ENCODE data around the gene HOXA13. TPM values are rescaled to one million over a fixed set of nuclear protein-coding genes. Genes with fewer than 3 reads are reported as not detected.

HOXA13 gene
- total and polyA plus RNA-seq, 4 donors, result not detected

GRCh38 chr7:27245124-27245797 is 45.4 kb upstream of the HOXA13 start:
- WGBS, 2 donors, result 6 to 10% methylated on average over 37 of the region's 37 CpGs
- Histone ChIP-seq H3K27me3 (ENCODE audit: control insufficient read depth in 3 of 3, insufficient read depth in 3 of 3, low read length in 2 of 3) (peaks cover 7 to 91% (median 90%) of the 10 kb centered on the region in 3 donors), H3K9me3 (ENCODE audit: control insufficient read depth in 4 of 4, insufficient read depth in 3 of 4, low read length in 3 of 4) (peaks cover 0 to 15% (median 0%) of the 10 kb centered on the region in 4 donors), H3K9ac (ENCODE audit: insufficient read depth in 1 of 2, low read length in 2 of 2) (no peak overlapping the region), H3K27ac (ENCODE audit: low read depth in 1 of 2, low read length in 1 of 2) (no peak overlapping the region), H3K4me1 (ENCODE audit: control insufficient read depth in 5 of 5, insufficient read depth in 5 of 5, low read length in 5 of 5) (peaks cover 0 to 32% (median 0%) of the 10 kb centered on the region in 5 donors), H3K36me3 (ENCODE audit: control insufficient read depth in 4 of 4, insufficient read depth in 4 of 4, low read length in 4 of 4) (no peaks in the 10 kb centered on the region), H3K4me3 (no peak overlapping the region)
- peak in 1 of 3 donors; percentile 16 for DNase-seq
- TF ChIP-seq, protein P1, sequence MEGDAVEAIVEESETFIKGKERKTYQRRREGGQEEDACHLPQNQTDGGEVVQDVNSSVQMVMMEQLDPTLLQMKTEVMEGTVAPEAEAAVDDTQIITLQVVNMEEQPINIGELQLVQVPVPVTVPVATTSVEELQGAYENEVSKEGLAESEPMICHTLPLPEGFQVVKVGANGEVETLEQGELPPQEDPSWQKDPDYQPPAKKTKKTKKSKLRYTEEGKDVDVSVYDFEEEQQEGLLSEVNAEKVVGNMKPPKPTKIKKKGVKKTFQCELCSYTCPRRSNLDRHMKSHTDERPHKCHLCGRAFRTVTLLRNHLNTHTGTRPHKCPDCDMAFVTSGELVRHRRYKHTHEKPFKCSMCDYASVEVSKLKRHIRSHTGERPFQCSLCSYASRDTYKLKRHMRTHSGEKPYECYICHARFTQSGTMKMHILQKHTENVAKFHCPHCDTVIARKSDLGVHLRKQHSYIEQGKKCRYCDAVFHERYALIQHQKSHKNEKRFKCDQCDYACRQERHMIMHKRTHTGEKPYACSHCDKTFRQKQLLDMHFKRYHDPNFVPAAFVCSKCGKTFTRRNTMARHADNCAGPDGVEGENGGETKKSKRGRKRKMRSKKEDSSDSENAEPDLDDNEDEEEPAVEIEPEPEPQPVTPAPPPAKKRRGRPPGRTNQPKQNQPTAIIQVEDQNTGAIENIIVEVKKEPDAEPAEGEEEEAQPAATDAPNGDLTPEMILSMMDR (IDR thresholded peaks at IDR 0.05; ENCODE audit: control extremely low read depth, extremely low read depth), result no peak
- ATAC-seq (ENCODE audit: insufficient read depth, low FRiP score), result no peak

- H3K4me3 ChIP-seq, result no peak overlapping the region
- peaks cover 8 to 90% (median 90%) of the 10 kb centered on the region in 3 donors for H3K27me3 ChIP-seq (ENCODE audit: control insufficient read depth in 3 of 3, insufficient read depth in 3 of 3, low read length in 2 of 3)
- no peak for DNase-seq
- no peaks in the 10 kb centered on the region for H3K36me3 ChIP-seq (ENCODE audit: control insufficient read depth in 4 of 4, insufficient read depth in 4 of 4, low read length in 4 of 4)
- no peak overlapping the region for H3K9ac ChIP-seq (ENCODE audit: insufficient read depth in 1 of 2, low read length in 2 of 2)
- peaks cover 0 to 37% (median 0%) of the 10 kb centered on the region in 5 donors for H3K4me1 ChIP-seq (ENCODE audit: control insufficient read depth in 5 of 5, insufficient read depth in 5 of 5, low read length in 5 of 5)
- no peak for ATAC-seq (ENCODE audit: insufficient read depth, low FRiP score)
- no peak overlapping the region for H3K27ac ChIP-seq (ENCODE audit: low read depth in 1 of 2, low read length in 1 of 2)
- H3K9me3 ChIP-seq (ENCODE audit: control insufficient read depth in 4 of 4, insufficient read depth in 3 of 4, low read length in 3 of 4), result peaks cover 0 to 16% (median 0%) of the 10 kb centered on the region in 4 donors
- WGBS, 2 donors, result 8 to 13% methylated on average over 18 of the region's 18 CpGs
- TF ChIP-seq, protein P1 (IDR thresholded peaks at IDR 0.05; ENCODE audit: control extremely low read depth, extremely low read depth), result no peak
Observed at GRCh38 chr7:27244488-27245123, 44.7 kb upstream of the HOXA13 start.

- Histone ChIP-seq H3K27me3 (ENCODE audit: control insufficient read depth in 3 of 3, insufficient read depth in 3 of 3, low read length in 2 of 3) (peaks cover 10 to 87% (median 85%) of the 10 kb centered on the region in 3 donors), H3K9me3 (ENCODE audit: control insufficient read depth in 4 of 4, insufficient read depth in 3 of 4, low read length in 3 of 4) (peaks cover 0 to 16% (median 0%) of the 10 kb centered on the region in 4 donors), H3K9ac (ENCODE audit: insufficient read depth in 1 of 2, low read length in 2 of 2) (no peak overlapping the region), H3K4me3 (no peak overlapping the region), H3K4me1 (ENCODE audit: control insufficient read depth in 5 of 5, insufficient read depth in 5 of 5, low read length in 5 of 5) (peaks cover 0 to 42% (median 0%) of the 10 kb centered on the region in 5 donors), H3K27ac (ENCODE audit: low read depth in 1 of 2, low read length in 1 of 2) (no peak overlapping the region), H3K36me3 (ENCODE audit: control insufficient read depth in 4 of 4, insufficient read depth in 4 of 4, low read length in 4 of 4) (no peaks in the 10 kb centered on the region)
- TF ChIP-seq, protein P1 (IDR thresholded peaks at IDR 0.05; ENCODE audit: control extremely low read depth, extremely low read depth), result no peak
- 4 to 6% methylated on average over 43 of the region's 43 CpGs for WGBS, 2 donors
- no peak for DNase-seq
- ATAC-seq (ENCODE audit: insufficient read depth, low FRiP score), result no peak
Observed at GRCh38 chr7:27243340-27244163, 43.7 kb upstream of the HOXA13 start.

Data from lung (tissue), 12 donors.